Cardiac muscle cell (in vitro differentiated cells and primary cell): ENCODE measurements around the gene KRTAP3-3. TPM values are rescaled to one million over a fixed set of nuclear protein-coding genes. Genes with fewer than 3 reads are reported as not detected.

Experiments
- DNase-seq, 2 donors: peaks; one replicate each; pipeline versions ENCODE4 v3.0.0 to v3.0.0-alpha.2; 2010 to 2017; ENCODE audit warnings: low read depth in 1 of 2, low spot score in 1 of 2
- H3K27ac ChIP-seq: fragments of 200-600 bp; sonication (generic); 2 replicates; pipeline ENCODE4 v1.5.1; 2016
- H3K27me3 ChIP-seq: fragments of 200-600 bp; sonication (generic); 2 replicates; pipeline ENCODE4 v1.6.0; 2016; ENCODE audit warnings: control low read depth
- H3K36me3 ChIP-seq: fragments of 200-600 bp; sonication (generic); 2 replicates; pipeline ENCODE4 v1.5.1; 2016; ENCODE audit warnings: control low read depth
- H3K4me1 ChIP-seq: fragments of 200-600 bp; sonication (generic); 2 replicates; pipeline ENCODE4 v1.8.1; 2017; ENCODE audit warnings: low read depth, mild to moderate bottlenecking, mixed run types
- H3K4me3 ChIP-seq: fragments of 200-600 bp; sonication (generic); 2 replicates; pipeline ENCODE4 v1.5.1; 2016; ENCODE audit warnings: mild to moderate bottlenecking
- H3K9me3 ChIP-seq: fragments of 200-600 bp; sonication (generic); 2 replicates; pipeline ENCODE4 v1.5.1; 2017; ENCODE audit warnings: low read depth, mild to moderate bottlenecking, control low read depth
- polyA plus RNA-seq: library from polyadenylated mRNA; unstranded; fragments of >200 nt; fragmentation: Nextera tagmentation; extraction: Ambion mirVana; gene quantifications from 2 replicates; pipeline ENCODE4 v1.2.1, GENCODE V29; 2016
- total RNA-seq: library from RNA; depleted of rRNA; stranded (reverse); fragments of >200 nt; gene quantifications from 2 replicates; pipeline ENCODE4 v1.2.3, GENCODE V29; 2016
- TF ChIP-seq, protein P1 (sequence below): IDR thresholded peaks from 2 replicates; pipeline ENCODE4 v1.5.1; 2012; ENCODE audit warnings: low read depth, mild to moderate bottlenecking, low read length

The KRTAP3-3 gene
- total and polyA plus RNA-seq, 2 experiments from 2014 or later, result not detected

DNA sequence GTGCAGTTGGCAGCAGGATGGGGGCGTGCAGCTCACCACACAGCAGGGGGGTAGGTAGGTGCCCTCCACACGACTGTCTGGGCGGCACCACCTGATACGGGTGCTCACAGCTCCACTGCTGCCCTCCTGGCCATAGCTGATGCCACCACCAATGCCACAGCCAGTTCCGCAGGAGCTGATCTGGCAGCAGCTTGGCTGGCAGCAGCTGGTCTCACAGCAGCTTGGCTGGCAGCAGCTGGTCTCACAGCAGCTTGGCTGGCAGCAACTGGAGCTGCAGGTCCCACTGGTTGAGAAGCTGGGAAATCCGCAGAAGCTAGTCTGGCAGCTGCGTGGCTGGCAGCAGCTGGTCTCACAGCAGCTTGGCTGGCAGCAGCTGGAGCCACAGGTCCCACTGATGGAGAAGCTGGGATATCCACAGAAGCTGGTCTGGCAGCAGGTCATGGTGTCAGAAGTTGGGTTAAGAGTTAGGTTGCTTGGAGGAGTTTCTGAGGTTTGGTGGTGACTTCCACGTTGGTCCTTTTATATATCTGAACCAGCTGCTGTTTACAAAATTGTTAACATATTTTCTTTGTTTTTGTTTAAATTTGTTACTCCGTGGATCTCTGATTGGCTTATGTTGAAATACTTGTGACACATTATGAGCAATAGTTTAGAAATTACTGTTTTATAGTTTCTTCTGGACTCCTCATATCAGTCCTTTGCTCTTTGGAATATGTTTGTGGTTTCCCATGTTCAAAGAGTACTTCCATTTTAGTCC lies 32.9 kb upstream of the KRTAP3-3 start, which contains the start of gene KRTAP1-5:
TSS of gene KRTAP1-5 (minus strand) at position 494 of the 757 bp plus-strand sequence. CDS start at position 441, 53 bp downstream.
- Histone ChIP-seq H3K27me3 (peaks cover 2% of the 10 kb centered on the region), H3K36me3 (no peaks in the 10 kb centered on the region), H3K4me1 (no peaks in the 10 kb centered on the region), H3K27ac (no peak within 1 kb of the TSS), H3K4me3 (no peak within 1 kb of the TSS), H3K9me3 (no peaks in the 10 kb centered on the region)
- TF ChIP-seq, protein P1, sequence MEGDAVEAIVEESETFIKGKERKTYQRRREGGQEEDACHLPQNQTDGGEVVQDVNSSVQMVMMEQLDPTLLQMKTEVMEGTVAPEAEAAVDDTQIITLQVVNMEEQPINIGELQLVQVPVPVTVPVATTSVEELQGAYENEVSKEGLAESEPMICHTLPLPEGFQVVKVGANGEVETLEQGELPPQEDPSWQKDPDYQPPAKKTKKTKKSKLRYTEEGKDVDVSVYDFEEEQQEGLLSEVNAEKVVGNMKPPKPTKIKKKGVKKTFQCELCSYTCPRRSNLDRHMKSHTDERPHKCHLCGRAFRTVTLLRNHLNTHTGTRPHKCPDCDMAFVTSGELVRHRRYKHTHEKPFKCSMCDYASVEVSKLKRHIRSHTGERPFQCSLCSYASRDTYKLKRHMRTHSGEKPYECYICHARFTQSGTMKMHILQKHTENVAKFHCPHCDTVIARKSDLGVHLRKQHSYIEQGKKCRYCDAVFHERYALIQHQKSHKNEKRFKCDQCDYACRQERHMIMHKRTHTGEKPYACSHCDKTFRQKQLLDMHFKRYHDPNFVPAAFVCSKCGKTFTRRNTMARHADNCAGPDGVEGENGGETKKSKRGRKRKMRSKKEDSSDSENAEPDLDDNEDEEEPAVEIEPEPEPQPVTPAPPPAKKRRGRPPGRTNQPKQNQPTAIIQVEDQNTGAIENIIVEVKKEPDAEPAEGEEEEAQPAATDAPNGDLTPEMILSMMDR, result no peak
- DNase-seq, result peak in 1 of 2 donors; percentile 21

DNA sequence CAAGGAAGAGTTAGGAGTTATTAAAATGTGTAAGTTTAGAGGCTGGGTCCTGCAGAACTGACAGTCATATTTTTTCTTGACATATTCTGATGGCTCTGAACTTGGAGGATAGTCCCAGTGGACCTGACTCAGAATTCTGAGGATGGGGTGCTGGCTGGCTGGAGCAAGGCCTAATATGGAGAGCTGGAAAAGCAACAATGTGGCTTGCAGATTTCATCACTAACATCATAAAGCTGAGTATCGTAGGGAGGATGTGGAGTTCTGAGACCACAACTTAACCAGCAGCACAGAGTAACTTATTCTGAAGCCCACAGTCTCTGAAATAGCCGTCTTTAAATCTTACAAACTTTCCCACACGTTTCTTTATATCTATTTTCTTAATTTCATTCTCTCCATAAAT lies 30.7 kb upstream of the KRTAP3-3 start:
- DNase-seq, result no peak
- Histone ChIP-seq H3K27ac (no peak overlapping the region), H3K9me3 (no peaks in the 10 kb centered on the region), H3K4me1 (no peaks in the 10 kb centered on the region), H3K36me3 (no peaks in the 10 kb centered on the region), H3K27me3 (peaks cover 2% of the 10 kb centered on the region), H3K4me3 (no peak overlapping the region)
- TF ChIP-seq, protein P1, result no peak

DNA sequence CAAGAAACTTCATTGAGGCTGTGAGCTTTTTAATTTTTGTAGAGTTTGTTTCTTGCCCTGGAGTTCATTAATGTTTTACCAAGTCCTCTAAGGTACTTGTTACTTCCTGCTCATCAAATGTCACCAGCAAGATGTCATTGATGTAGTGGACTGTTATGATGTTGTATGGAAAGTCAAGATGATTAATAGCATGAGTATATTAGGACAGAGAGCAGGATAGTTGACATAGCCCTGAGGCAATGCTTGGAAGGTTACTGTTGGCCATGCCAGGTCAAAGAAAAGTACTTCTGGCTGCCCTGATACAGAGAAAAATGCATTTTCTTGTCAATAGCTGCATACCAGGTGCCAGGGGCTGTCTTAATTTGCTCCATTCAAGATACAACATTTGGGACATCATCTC lies 26.4 kb upstream of the KRTAP3-3 start:
- H3K27ac ChIP-seq, result no peak overlapping the region
- H3K4me1 ChIP-seq, result no peaks in the 10 kb centered on the region
- no peaks in the 10 kb centered on the region for H3K27me3 ChIP-seq
- DNase-seq, result no peak
- H3K9me3 ChIP-seq, result no peaks in the 10 kb centered on the region
- H3K4me3 ChIP-seq, result no peak overlapping the region
- H3K36me3 ChIP-seq, result no peaks in the 10 kb centered on the region
- TF ChIP-seq, protein P1, result no peak

DNA sequence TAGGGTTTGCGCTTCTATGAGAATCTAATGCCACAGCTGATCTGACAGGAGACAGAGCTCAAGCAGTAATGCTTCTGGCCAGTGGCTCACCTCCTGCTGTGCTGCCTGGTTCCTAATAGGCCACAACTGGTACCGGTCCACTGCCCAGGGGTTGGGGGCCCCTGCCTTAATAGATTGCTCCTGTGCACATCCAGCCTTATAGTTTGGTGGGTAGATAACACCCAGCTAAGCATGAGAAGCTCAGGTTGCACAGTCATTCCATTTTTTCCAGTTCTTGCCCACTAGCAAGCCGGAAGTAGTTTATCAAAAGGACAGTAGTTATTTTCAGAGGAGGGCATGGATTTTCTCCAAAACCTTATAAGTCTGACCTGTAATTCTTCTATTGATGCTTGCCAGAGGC lies 25.5 kb upstream of the KRTAP3-3 start:
- no peak for DNase-seq
- Histone ChIP-seq H3K27ac (no peak overlapping the region), H3K9me3 (no peaks in the 10 kb centered on the region), H3K4me3 (no peak overlapping the region), H3K27me3 (no peaks in the 10 kb centered on the region), H3K36me3 (no peaks in the 10 kb centered on the region), H3K4me1 (no peaks in the 10 kb centered on the region)
- TF ChIP-seq, protein P1, result no peak

GRCh38 chr17:41018541-41018940 lies 24.6 kb upstream of the KRTAP3-3 start:
- no peak for DNase-seq
- Histone ChIP-seq H3K27me3 (no peaks in the 10 kb centered on the region), H3K4me1 (no peaks in the 10 kb centered on the region), H3K36me3 (no peaks in the 10 kb centered on the region), H3K4me3 (no peak overlapping the region), H3K27ac (no peak overlapping the region), H3K9me3 (no peaks in the 10 kb centered on the region)
- TF ChIP-seq, protein P1, result no peak
